GM18951 (cell line): ENCODE measurements around the gene OR2A25.

ENCODE experiments used
- POLR2A ChIP-seq: IDR thresholded peaks from 4 replicates; pipeline ENCODE4 v1.6.1; 2011; ENCODE audit warnings: mild to moderate bottlenecking; ENCODE audit not compliant: insufficient read length, insufficient read depth; ENCODE audit errors: extremely low read depth
- in situ Hi-C: fragments of 300-500 bp; cut with MboI; formaldehyde crosslinking; loops from one replicate; pipeline ENCODE4 v1.12.0; 2022; ENCODE audit warnings: low sequenced_read_pairs, mixed read lengths, inconsistent platforms; ENCODE audit not compliant: unreplicated experiment

Gene OR2A25

GRCh38 chr7:144069511-144069910 is at the start of gene OR2A25:
Gene OR2A25 (plus strand): TSS chr7:144069811. CDS start chr7:144074220, 4,409 bp downstream.
- in situ Hi-C loops = no loop called here
- no peak for TF ChIP-seq POLR2A

DNA sequence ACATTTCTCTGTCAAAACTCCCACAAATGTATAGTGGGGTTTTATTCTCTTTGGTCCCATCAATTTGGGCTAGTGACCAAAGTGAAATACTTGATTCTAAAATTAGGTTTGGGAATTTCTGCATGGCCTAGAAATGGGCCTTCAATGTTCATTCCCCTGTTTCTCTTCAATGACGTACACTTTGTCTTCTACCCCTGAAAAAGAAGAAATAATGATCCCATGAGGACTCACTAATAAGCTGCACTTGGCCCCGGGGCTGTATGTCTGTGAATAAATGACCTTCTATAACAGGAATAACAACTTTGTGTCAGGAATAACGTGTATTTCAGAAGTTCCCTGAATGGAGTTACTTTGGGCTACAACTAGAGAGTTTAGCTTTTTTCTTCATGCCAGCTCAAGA is 49.3 kb upstream of the OR2A25 start:
- TF ChIP-seq POLR2A = no peak
- in situ Hi-C loops = no loop called here

DNA sequence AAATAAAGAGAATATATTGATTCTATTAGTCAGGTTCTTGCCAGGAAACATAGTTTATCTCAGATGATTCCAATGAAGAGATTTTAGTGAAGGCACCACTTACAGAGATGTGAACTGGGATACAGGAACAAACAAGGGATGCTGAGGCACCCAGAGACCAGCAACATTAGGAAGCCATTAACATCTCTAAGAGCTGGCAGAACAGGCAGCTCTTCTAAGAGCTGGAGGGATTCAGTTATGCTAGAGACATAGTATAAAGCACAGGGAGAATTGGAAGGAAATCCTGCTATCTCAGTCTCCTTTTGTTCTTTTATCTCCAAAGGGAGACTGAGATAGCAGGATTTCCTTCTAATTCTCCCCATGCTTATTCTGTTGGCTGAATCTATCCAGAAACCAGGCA is 47.4 kb upstream of the OR2A25 start:
- in situ Hi-C loops = no loop called here
- TF ChIP-seq POLR2A = no peak

DNA sequence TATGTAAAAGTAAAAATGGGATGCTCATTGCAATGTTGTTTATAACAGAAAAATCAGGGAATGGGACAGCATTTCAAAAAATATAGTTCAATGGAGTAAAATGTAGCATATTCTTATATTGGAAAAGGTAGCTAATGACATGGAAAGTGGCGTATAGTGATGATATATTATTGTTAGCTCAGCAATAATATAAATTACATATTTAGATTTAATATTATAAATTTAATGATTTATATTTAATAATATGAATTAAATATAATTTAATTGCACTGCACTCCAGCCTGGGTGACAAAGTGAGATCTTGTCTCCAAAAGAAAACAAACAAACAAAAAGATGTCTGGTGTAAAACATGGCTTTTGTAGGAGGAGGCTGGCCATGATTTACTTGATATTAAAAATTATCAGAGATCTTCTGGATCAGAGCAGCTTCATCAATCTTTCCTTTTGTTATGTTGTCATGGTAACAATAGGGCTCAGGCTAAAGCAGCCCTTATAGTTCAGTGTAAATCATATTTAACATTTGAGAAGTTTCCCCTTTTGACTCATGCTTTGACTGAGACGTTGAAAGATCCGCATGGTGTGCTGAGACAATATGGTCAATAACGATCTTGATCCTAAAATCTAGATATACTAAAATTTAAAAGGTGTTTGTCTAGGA is 46.3 kb upstream of the OR2A25 start:
- in situ Hi-C loops = no loop called here
- TF ChIP-seq POLR2A = no peak

DNA sequence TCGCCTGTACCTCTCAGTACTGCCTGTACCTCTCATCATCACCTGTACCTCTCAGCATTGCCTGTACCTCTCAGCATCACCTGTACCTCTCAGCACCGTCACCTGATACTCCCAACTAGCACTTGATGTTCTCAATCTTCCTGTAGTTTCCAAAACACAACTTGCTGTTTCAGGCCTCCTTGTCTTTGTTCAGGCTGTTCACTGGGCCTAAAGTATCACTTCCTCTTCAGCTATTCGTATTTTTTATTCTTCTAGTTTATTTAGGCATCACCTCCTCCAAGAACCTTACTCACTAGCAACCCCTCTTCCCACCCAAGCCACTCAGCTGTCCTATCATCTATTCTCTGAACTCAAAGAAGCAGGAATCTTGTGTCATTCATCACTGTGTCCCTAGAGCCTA is 45.4 kb upstream of the OR2A25 start:
- TF ChIP-seq POLR2A = no peak
- in situ Hi-C loops = no loop called here

GRCh38 chr7:144026203-144026883 is 43.3 kb upstream of the OR2A25 start:
- in situ Hi-C loops = no loop called here
- TF ChIP-seq POLR2A = no peak

DNA sequence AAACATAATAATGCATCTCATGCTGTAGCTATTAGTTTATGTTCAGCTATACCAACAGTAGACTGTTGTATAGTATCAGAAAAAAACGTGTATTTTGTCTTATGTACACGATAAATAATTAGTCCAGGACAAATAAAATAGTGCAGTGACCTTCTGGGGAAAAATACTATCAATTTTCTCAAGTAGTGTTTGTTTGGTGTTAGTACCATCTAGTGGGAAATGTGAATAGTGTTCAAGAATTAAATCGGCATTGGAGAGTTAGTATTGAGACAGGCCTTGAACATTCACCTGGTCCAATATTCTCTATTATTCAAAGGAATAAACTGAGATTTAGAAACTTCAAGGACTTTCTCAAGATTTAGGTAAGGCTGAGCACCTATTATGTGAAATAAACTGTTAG is 42.5 kb upstream of the OR2A25 start:
- in situ Hi-C loops = no loop called here
- TF ChIP-seq POLR2A = no peak

GRCh38 chr7:144027974-144028373 is 41.6 kb upstream of the OR2A25 start:
- no peak for TF ChIP-seq POLR2A
- in situ Hi-C loops = no loop called here

- no peak for TF ChIP-seq POLR2A
- in situ Hi-C loops = no loop called here
Observed at GRCh38 chr7:144028547-144028946, 41.1 kb upstream of the OR2A25 start.

GRCh38 chr7:144032516-144032915 is 37.1 kb upstream of the OR2A25 start:
- in situ Hi-C loops = no loop called here
- no peak for TF ChIP-seq POLR2A

DNA sequence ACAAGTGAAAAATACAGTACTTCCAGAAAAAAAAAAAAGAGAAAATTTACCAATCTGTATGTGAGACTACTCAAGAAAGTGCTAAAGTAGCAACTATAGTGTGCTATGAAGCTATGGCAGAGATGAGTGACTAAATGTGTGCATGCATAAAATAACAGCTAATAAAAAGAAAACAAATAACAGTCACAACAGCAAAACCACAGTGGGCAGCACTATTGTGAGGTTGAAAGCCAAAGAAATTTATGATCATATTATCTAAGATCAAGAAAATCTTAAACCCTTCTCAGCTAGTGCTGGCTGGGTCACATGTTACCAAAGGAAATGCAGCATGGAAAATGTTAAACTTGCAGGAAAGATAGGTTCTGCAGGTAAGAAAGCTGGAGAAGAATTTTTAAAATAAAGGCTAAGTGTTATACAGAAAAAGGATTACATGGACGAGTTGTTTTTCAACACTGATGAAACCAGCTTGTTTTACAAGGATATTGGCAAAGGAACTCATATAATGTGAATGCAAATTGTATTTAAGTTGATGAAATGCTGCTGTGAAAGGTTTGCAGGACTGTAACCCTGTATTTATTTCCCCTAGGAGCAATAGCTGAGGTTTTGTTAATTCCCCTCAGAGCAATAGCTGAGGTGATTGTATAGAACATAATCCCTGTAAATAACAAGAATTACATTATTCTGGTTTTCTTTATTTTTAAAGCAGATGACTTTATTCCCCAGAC is 36.5 kb upstream of the OR2A25 start:
- in situ Hi-C loops = no loop called here
- TF ChIP-seq POLR2A = no peak

DNA sequence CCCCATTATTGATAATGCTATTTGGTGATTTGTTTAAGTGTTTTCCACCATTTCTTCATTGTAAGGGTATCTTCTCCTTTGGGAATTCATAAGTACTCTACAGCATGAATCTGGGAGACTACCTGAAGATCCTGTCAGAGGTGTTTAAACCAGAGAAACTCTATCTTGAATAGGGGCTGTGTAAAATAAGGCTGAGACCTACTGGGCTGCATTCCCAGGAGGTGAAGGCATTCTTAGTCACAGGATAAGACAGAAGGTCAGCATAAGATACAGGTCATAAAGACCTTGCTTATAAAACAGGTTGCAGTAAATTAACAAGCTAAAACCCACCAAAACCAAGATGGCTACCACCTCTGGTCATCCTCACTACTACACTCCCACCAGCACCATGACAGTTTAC is 34.2 kb upstream of the OR2A25 start:
- no peak for TF ChIP-seq POLR2A
- in situ Hi-C loops = no loop called here

- in situ Hi-C loops = no loop called here
- TF ChIP-seq POLR2A = no peak
Observed at GRCh38 chr7:144036302-144036885, 33.2 kb upstream of the OR2A25 start.
